HG02943 (cell line): ENCODE data around the gene PHLDB2.
A peak's percentile ranks its signal among the peaks of the same experiment; 100 is the strongest.
"Not testable (repeated sequence)": the region's sequence is repeated elsewhere in the genome, so short reads cannot be mapped to it uniquely, and the experiment has no call there.

Experiments used
- ATAC-seq: cut with Tn5 transposase; IDR thresholded peaks from one replicate; pipeline ENCODE4 v1.9.1; 2021; ENCODE audit warnings: mild to moderate bottlenecking, low read depth, moderate library complexity; ENCODE audit not compliant: unreplicated experiment

The PHLDB2 gene

GRCh38 chr3:111859061-111859973 is at the start of gene PHLDB2:
Gene PHLDB2, plus strand, starts transcription at chr3:111859265. Its CDS starts 24,813 bp downstream, at chr3:111884078.
- ATAC-seq = peak; percentile 36

GRCh38 chr3:111810909-111811308 is 48.2 kb upstream of the PHLDB2 start:
- ATAC-seq = no peak

GRCh38 chr3:111811811-111812210 is 47.3 kb upstream of the PHLDB2 start:
- no peak for ATAC-seq

GRCh38 chr3:111812701-111813100 is 46.4 kb upstream of the PHLDB2 start:
- no peak for ATAC-seq

GRCh38 chr3:111813441-111813840 is 45.6 kb upstream of the PHLDB2 start:
- no peak for ATAC-seq

- ATAC-seq = no peak
Measured at GRCh38 chr3:111813979-111814378, 45.1 kb upstream of the PHLDB2 start.

- not testable (repeated sequence) for ATAC-seq
Measured at GRCh38 chr3:111816771-111817170, 42.3 kb upstream of the PHLDB2 start.

- ATAC-seq = no peak
Measured at GRCh38 chr3:111819927-111820326, 39.1 kb upstream of the PHLDB2 start.

GRCh38 chr3:111820651-111821050 is 38.4 kb upstream of the PHLDB2 start:
- ATAC-seq = no peak

- ATAC-seq = no peak
Measured at GRCh38 chr3:111821891-111822290, 37.2 kb upstream of the PHLDB2 start.

GRCh38 chr3:111822804-111823203 is 36.3 kb upstream of the PHLDB2 start:
- no peak for ATAC-seq

GRCh38 chr3:111823341-111823855 is 35.7 kb upstream of the PHLDB2 start:
- ATAC-seq = no peak

- ATAC-seq = no peak
Measured at GRCh38 chr3:111824351-111824750, 34.7 kb upstream of the PHLDB2 start.

GRCh38 chr3:111827871-111828270 is 31.2 kb upstream of the PHLDB2 start:
- no peak for ATAC-seq

- no peak for ATAC-seq
Measured at GRCh38 chr3:111828530-111828929, 30.5 kb upstream of the PHLDB2 start.

GRCh38 chr3:111829023-111829422 is 30.0 kb upstream of the PHLDB2 start:
- ATAC-seq = no peak

- no peak for ATAC-seq
Measured at GRCh38 chr3:111831840-111832239, 27.2 kb upstream of the PHLDB2 start.

GRCh38 chr3:111837112-111837511 is 22.0 kb upstream of the PHLDB2 start:
- no peak for ATAC-seq

- ATAC-seq = no peak
Measured at GRCh38 chr3:111838133-111838532, 20.9 kb upstream of the PHLDB2 start.

GRCh38 chr3:111846039-111846438 is 13.0 kb upstream of the PHLDB2 start:
- no peak for ATAC-seq

- ATAC-seq = no peak
Measured at GRCh38 chr3:111846717-111847116, 12.3 kb upstream of the PHLDB2 start.

GRCh38 chr3:111848283-111848682 is 10.8 kb upstream of the PHLDB2 start:
- ATAC-seq = no peak
